Activated CD8-positive, alpha-beta memory T cell treated with anti-CD3 and anti-CD28 coated beads, Interleukin-2, amount 50 U/mL, for 48 hours (primary cell): ENCODE data around the gene CACNG8.
"Not testable (repeated sequence)": the region's sequence is repeated elsewhere in the genome, so short reads cannot be mapped to it uniquely, and the experiment has no call there.

Experiments used
- DNase-seq: peaks from one replicate; pipeline ENCODE4 v3.0.0-alpha.2; 2020

The CACNG8 gene

DNA sequence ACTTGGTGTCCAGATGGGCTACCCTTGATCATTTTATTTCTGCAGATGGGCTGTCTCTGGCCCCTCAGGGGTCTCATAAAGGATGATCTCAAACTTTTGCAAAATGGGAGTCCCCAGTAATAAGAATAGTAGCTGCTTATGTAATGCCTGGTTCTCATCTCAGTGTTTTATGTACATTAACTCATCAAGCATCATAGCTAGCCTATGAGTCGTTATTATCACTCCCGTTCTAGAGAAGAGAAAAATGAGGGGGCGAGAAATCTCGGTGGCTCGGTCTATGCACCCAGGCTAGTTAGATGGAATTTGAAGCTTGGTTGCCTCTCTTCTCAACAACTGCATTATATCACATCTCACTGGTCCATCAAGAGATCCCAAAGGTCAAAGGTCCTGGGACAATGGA, 32.1 kb downstream of the CACNG8 start:
- no peak for DNase-seq

DNA sequence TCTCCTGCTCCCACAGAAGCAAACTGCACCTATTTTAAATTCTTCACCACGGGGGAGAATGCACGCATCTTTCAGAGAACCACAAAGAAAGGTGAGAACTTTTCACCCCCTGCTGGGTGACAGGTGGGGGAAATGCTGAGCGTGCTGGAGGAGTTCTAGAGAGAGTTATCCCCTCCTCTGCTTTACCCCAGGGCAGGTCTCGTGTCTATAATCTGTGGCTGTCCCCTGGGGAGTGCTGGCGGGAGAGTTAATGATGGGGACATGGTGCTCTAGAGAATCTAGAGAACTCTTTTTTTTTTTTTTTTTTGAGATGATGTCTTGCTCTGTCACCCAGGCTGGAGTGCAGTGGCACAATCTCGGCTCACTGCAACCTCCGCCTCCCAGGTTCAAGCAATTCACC, 35.5 kb downstream of the CACNG8 start:
- no peak for DNase-seq

DNA sequence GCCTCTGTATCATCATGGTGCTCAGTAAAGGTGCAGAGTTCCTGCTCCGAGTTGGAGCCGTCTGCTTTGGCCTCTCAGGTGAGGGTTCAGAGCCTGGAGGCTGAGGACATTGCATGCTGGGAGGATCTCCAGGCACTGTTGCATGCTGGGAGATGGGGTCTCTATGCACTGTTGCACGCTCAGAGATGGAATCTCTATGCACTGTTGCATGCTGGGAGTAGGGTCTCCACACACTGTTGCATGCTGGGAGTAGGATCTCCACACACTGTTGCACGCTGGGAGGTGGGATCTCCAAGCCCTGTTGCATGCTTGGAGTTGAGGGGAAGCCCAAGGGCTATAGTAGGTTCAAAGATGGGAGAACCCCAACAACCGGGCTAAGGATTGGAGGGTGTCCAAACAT, 37.0 kb downstream of the CACNG8 start:
- no peak for DNase-seq

DNA sequence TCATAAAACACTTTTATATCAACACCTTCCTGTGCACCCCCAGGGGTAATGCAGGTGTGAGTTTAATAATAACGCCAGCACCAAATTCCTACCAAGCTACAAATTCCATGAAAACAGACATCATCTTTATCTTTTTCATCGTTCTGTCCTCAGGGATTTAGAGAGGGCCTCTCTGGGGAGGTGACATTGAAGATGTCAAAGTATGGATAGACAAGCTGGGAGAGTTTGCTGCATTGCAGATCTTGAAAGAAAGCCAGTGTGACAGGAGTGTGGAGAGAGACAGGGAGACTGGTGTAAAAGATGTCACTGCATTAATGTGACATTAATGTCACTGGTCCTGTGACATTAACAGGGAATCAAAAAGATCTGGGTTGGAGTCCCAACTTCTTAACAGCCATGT, 38.8 kb downstream of the CACNG8 start:
- DNase-seq, result no peak

DNA sequence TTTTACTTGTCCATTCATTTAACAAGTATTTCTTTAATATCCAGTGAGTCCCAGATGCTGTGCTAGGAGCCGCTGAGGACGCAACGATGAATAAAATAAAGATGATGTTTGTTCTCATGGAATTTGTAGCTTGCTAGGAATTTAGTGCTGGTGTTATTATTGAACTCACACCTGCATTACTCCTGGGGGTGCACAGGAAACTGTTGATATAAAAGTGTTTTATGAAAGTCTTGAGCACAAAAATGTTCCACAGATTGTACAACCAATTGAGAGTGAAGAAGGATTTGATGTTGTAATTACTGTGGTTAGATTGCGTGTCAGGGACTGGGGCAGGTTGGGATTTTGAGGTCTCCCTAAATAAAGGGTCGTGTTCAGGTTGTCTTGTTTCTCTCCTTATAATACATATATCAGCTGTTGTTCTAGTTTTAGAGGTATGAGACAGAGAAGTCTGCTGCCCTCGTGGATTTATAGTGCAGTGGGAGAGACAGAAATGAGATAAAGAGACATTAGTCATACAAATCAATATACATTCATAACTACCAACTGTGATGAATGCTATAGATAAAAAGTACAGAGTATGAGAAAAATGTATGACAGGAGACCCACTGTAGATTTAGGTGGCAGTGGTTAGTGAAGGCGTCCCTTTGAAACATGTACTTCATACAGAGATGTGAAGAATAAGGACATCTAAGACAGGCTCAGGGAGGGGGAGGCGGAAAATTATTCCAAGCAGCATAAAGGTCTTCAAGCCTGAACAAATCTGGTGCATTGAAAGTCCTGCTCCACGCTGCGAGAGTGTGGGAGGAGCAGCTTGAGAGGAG, 40.0 kb downstream of the CACNG8 start:
- DNase-seq, result no peak

DNA sequence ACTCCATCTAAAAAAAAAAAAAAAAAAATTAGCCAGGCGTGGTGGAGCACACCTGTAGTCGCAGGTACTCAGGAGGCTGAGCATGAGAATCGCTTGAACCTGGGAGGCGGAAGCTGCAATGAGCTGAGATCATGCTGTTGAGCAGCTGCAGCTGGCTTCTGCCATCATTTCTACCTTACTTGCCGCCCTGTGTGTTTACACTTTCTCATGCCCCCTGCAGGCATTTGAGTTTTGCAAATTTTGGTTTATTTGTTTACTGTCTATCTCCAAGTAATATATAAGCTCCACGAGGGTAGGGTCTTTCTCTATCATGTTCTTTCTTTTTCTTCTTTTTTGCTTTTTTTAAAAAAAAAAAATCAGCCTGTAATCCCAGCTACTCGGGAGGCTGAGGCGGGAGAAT, 46.7 kb downstream of the CACNG8 start:
- no peak for DNase-seq

DNA sequence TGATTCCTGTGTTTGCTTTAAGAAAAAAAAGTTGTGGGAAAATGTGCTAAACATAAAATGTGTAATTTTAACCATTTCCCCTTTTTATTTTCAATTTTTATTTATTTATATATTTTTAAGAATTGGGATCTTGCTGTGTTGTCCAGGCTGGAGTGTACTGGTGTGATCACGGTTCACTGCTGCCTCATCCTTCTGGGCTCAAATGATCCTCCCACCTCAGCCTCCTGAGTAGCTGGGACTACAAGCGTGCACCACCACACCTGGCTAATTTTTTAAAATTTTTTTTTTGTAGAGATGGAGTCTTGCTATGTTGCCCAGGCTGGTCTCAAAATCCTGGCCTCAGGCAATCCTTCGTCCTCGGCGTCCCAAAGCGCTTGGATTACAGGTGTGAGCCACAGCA, 47.7 kb downstream of the CACNG8 start:
- no peak for DNase-seq

DNA sequence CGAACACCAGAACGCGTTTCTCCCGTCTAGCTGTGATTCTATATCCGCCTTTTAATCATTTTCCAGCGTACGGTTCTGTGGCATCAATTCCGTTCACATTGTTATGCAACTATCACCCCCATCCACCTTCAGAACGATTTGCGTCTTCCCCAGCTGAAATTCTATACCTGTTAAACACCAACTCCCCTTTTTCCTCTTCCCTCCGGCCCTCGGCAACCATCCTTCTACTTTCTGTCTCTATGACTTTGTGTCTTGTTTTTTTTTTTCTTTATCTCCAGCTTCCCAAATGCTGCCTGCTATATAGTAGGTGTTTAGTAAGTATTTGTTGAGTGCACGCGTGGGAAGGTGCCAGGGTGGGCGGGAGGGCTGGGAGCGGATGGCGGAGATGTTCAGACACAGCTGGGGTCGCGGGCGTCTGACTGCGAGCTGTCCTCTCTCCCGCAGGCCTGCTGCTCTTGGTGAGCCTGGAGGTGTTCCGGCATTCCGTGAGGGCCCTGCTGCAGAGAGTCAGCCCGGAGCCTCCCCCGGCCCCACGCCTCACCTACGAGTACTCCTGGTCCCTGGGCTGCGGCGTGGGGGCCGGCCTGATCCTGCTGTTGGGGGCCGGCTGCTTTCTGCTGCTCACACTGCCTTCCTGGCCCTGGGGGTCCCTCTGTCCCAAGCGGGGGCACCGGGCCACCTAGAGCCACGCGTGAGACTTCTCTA, 48.9 kb downstream of the CACNG8 start:
- no peak for DNase-seq

DNA sequence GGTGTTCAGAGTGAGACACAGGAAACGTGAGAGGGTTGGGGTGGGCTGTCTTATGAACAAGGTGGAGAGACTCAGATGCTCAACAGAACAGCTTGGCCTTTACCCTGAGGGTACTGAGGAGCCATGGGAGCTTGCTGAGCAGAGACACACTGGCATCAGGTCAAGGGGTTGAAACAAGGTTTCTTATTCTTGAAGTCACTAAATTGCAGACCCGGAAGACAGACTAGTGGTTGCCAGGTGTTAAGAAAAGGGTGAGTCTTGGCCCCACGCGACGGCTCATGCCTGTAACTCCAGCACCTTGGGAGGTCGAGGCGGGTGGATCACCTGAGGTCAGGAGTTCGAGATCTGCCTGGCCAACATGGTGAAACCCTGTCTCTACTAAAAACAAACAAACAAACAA, 51.1 kb downstream of the CACNG8 start:
- DNase-seq, result no peak

DNA sequence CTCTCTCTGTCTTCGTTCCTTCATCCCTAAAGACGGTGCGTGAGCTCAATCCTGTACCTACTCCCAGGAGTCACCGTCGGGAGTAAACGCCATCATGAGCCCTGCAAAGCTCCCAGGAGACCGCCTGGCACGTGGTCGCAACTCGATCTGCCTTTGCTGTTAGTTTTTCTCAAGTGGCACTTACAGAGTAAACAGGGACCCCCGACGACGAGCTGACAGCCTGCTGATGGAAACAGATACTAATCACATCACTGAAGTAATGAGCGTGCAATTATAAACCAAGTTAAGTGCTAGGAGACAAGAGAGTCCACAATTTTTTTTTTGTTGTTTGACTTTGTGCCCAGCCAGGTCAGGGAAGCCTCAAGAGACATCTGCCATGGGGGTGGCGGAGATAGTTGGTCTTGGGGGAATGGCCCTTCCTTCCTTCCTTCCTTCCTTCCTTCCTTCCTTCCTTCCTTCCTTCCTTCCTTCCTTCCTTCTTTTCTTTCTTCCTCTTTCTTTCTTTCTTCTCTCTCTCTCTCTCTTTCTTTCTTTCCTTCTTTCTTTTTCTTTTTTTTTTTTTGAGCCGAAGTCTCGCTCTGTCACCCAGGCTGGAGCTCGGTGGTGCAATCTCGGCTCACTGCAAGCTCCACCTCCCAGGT, 52.3 kb downstream of the CACNG8 start:
- DNase-seq, result no peak

DNA sequence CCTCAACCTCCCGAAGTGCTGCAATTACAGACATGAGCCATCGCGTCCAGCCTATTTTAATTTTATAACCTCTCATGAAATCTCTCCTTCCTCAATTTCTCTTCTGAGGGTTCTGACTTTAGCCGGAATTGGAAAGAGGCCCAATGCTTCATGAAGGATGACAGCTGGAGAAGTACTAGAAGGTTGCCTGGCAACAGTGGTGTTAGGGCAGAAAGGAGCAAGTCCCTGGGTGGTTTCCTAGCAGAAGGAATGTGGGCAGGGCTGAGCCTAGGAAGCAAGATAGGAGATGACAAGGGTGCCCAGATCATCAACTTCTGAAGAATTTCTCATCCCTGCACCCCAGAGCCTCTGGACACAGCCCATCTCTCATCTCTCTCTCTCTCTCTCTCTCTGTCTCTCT, 54.5 kb downstream of the CACNG8 start:
- no peak for DNase-seq

DNA sequence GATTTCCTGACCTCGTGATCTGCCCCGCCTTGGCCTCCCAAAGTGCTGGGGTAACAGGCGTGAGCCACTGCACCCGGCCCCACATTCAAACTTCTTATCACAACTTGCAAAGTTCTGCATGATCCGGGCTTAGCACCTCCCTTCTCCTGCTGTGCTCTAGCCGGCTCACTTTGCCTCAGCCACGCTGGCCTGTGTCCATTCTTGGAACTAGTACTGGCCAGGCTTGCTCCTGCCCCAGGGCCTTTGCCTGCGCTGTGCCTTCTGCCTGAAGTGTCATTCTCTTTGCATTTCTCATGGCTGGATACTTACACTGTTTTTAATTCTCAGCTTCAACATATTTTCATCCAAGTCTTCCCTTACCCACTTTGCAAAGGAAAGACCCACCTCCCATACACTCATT, 58.6 kb downstream of the CACNG8 start:
- DNase-seq, result no peak

DNA sequence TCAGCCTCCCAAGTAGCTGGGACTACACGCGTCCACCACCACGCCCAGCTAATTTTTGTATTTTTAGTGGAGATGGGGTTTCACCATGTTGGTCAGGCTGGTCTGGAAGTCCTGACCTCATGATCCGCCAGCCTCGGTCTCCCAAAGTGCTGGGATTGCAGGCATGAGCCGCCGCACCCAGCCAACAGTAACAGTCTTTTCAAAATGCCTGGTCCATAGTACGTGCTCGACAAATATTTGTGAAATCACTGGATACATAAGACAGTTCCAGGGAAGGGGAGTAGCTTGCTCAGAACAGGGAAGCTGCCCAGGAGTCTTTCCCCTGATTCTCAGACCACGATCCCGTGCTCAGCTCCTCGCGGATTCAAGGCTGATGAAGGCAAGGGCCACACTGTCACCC, 59.2 kb downstream of the CACNG8 start:
- no peak for DNase-seq

DNA sequence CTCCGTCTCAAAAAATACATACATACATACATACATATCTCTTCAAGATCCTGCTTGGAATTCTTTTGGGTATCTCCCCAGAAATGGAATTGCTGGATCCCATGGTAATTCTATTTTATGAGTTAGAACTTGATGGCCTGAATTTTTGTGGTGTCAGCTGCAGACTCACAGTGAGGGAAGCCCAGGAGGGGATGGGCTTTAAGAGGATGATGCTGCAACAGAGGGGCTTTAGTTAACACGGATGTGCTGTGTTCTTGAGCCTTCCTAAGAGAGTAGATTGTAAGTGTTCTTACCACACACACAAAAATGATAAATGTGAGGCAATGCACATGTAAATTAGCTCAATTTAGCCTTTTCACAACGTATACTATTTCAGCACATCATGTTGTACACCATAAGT, 60.5 kb downstream of the CACNG8 start:
- no peak for DNase-seq

DNA sequence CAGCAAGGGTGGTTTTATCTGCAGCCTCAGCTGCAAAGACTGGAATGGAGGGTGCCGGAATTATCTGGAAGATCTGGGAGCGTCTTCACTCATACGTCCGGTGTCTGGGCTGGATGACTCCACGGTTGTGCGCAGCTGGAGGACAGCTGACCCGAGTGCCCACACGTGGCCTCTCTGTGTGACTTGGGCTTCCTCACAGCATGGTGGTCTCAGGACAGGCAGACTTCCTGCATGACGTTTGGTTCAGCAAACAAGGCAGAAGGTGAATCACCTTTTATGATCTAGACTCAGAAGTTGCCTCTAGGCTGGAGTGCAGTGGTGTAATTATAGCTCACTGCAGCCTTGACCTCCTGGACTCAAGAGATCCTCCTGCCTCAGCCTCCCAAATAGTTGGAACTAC, 61.9 kb downstream of the CACNG8 start:
- no peak for DNase-seq

DNA sequence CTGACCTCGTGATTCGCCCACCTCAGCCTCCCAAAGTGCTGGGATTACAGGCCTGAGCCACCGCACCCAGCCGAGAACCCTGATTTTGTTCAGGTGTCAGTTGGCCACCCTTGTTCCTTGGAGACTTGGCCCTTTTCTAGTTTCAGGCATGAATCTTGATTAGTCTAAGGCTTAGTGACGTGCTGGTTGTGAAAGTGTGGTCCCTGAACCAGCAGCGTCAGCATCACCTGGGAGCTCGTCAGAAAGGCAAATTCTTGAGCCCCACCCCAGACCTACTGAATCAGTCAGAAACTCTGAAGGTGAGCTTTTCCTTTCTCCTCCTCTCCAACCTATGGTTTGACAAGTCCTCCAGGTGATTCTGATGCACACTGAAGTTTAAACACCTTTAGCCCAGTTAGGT, 63.9 kb downstream of the CACNG8 start:
- no peak for DNase-seq

DNA sequence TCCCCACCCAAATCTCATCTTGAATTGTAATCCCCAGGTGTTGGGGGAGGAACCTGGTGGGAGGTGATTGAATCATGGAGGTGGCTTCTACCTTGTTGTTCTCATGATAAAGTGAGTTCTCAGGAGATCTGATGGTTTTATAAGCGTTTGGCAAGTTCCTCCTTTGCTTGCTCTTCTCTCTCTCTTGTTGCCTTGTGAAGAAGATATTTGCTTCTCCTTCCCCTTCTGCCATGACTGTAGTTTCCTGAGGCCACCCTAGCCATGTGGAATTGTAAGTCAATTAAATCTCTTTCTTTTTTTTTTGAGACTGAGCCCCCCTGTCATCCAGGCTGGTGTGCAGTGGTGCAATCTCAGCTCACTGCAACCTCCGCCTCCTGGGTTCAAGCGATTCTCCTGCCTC, 66.6 kb downstream of the CACNG8 start:
- DNase-seq, result no peak

DNA sequence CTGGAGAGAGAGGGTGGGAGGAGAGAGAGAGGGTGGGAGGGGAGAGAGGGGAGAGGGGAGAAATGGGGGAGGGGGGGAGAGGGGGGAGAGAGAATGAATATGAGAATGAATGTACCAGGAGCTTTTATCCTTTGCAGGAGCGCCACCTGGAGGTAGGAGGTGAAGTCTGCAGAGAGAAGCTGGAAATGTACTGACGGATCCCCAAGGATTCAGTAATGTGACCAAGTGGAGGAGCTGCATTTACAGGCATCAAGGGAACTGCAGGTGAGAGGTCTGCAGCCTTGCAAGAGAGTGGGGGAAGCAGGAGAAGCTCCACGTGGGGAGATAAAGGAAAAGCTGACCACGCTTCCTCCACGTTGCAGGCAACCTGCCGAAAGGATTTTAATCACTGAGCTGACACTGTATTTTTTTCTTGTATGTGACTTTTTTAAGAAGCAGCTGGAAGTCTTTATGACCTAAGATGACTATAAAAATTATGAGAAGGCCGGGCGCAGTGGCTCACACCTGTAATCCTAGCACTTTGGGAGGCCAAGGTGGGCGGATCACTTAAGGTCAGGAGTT, 67.3 kb downstream of the CACNG8 start:
- peak; percentile 76 for DNase-seq

DNA sequence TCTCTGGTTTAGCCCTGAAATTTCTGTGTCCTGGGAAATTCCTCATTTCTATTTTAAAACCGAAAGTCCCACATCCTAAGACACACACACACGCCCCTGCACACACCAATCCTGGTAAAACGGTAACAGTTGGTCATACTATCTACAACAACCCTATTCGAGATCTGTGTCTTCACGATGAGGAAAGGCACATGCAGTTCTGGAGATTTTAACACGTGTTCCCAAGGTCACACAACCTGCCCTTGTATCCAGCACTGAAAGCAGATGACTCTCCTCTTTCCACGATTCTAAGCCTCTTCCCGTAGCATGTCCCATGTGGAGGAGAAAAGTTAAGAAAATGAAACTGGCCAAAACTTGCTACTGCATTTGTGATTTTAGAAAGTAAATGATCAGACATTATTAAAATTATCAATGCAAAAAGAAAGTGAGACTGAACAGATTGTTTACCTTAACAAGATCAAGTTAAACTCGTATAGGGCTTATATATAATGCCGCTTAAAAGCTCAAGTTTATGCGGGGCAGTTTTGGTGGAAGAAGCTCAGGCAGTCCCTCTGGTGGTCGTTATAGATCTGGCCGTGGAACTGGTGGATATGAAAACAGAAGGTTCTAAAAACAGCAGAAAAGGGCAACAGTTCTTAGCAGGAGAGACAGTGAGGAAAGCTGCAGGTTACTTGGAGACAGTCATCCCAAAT, 68.3 kb downstream of the CACNG8 start:
- no peak for DNase-seq

DNA sequence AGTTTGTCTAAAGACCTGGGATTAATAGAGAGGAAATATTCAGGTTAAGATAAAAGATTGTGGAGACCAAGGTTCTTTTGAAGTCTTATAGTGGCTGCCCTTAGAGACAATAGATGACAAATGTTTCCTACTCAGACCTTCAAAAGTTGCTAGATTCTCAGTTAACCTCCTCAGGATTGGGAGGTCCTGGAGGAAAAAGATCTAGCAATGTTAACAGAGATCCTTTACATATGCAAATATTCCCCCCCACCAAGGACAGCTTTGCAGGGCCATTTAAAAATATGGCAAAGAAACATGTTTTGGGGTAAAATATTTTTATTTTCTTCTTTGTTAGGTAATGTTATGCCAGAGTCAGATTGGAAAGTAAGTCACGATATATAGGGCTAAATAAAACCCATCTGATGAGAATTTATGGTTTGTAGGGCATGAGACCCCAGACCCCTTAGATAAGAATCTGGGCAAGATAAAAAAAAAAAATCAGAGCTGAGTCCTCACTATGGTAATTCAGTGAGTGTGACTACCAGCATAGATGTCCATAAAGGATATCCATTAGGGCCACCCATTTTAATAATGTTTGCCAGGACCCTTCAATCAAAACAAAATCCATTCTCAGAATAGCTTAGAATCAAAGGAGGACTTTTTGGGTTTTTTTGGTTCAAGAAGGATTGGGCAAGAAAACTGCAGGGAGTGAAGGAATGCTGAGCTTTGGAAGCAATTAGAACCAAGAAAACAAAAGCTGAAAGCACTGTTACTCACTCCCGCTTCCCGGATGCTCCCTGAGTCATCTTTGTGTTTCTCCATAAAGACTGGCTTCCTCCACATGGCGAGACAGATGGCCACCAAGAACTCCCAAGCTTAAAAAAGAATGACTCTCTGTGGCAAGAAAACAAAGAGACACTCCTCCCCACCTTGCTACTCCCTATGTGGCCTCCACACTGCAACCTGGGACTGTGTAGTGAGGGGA, 72.8 kb downstream of the CACNG8 start:
- DNase-seq, result no peak

DNA sequence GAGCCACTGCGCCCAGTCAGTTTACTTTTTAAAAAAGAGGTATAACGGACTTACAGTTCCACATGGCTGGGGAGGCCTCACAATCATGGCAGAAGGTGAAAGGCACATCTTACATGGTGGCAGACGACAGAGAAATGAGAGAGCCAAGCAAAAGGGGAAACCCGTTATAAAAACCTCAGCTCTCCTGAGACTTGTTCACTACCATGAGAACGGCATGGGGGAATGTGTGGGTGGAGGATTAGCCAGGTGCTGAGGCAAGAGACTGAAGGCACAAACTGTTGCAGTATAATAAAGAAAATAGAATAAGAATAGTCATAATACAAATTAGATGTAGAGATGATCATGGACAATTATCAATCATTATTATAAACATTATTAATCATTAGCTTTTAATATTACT, 73.8 kb downstream of the CACNG8 start:
- not testable (repeated sequence) for DNase-seq
